Thoracic aorta (tissue), 2 donors: ENCODE measurements around the gene USP4. TPM values are rescaled to one million over a fixed set of nuclear protein-coding genes. Genes with fewer than 3 reads are reported as not detected.
A peak's percentile ranks its signal among the peaks of the same experiment; 100 is the strongest.

Source experiments
- ATAC-seq: fragments of 150-250 bp; one replicate; pipeline ENCODE4 v1.8.0; 2017; ENCODE audit warnings: low read depth; ENCODE audit not compliant: insufficient number of reproducible peaks, low FRiP score
- DNase-seq: peaks from one replicate; pipeline ENCODE4 v3.0.0-alpha.2; 2020; ENCODE audit warnings: low spot score
- H3K27ac ChIP-seq, 2 donors: fragments of 200-600 bp; sonication (generic); 1 replicate in 1 of 2; 2 replicates in 1 of 2; pipeline ENCODE4 v1.5.1; 2016; ENCODE audit warnings: mild to moderate bottlenecking in 2 of 2, moderate library complexity in 2 of 2
- H3K27me3 ChIP-seq: fragments of 200-600 bp; sonication (generic); replicated peaks from 2 replicates; pipeline ENCODE4 v1.6.0; 2016; ENCODE audit warnings: mild to moderate bottlenecking; ENCODE audit not compliant: insufficient read depth
- H3K36me3 ChIP-seq: fragments of 200-600 bp; sonication (generic); one replicate; pipeline ENCODE4 v1.5.1; 2016
- H3K4me1 ChIP-seq, 2 donors: fragments of 200-600 bp; sonication (generic); 1 replicate in 1 of 2; 2 replicates in 1 of 2; pipeline versions ENCODE4 v1.5.1 to v1.6.0; 2016; ENCODE audit warnings: low read depth in 2 of 2, mild to moderate bottlenecking in 1 of 2; ENCODE audit not compliant: control insufficient read depth in 1 of 2
- H3K4me3 ChIP-seq: fragments of 200-600 bp; sonication (generic); 2 replicates; pipeline ENCODE4 v1.5.1; 2016; ENCODE audit warnings: mild to moderate bottlenecking
- H3K9me3 ChIP-seq: fragments of 200-600 bp; sonication (generic); 2 replicates; pipeline ENCODE4 v1.5.1; 2016
- CTCF ChIP-seq: fragments of 200-600 bp; sonication (generic); IDR thresholded peaks from one replicate; pipeline ENCODE4 v1.5.1; 2019; ENCODE audit warnings: antibody characterized with exemption
- total RNA-seq, 2 donors: library from RNA; depleted of rRNA; stranded (reverse); fragments of >200 nt; gene quantifications; one replicate each; pipeline versions ENCODE4 v1.1.0 to v1.2.3, GENCODE V29; 2016

Gene USP4
- total RNA-seq, 2 donors from 2014 or later, result 41.2 to 74.1 TPM

GRCh38 chr3:49370585-49371290 is 30.9 kb upstream of the USP4 start:
- no peak overlapping the region for H3K27ac ChIP-seq

GRCh38 chr3:49362561-49362960 is 22.7 kb upstream of the USP4 start:
- Histone ChIP-seq H3K9me3 (no peaks in the 10 kb centered on the region), H3K27me3 (no peaks in the 10 kb centered on the region), H3K27ac (no peak overlapping the region), H3K4me1 (peaks cover 8 to 14% of the 10 kb centered on the region in 2 donors), H3K4me3 (no peak overlapping the region), H3K36me3 (peaks cover 60% of the 10 kb centered on the region)
- no peak for TF ChIP-seq CTCF
- no peak for DNase-seq
- no peak for ATAC-seq

More at GRCh38 chr3:49370585-49371290, 30.9 kb upstream of the USP4 start:
- Histone ChIP-seq H3K27me3 (no peaks in the 10 kb centered on the region), H3K36me3 (peaks cover 55% of the 10 kb centered on the region), H3K4me1 (peaks cover 0 to 6% of the 10 kb centered on the region in 2 donors), H3K9me3 (no peaks in the 10 kb centered on the region), H3K4me3 (no peak overlapping the region)
- no peak for TF ChIP-seq CTCF
- ATAC-seq (no peak), DNase-seq (no peak)

DNA sequence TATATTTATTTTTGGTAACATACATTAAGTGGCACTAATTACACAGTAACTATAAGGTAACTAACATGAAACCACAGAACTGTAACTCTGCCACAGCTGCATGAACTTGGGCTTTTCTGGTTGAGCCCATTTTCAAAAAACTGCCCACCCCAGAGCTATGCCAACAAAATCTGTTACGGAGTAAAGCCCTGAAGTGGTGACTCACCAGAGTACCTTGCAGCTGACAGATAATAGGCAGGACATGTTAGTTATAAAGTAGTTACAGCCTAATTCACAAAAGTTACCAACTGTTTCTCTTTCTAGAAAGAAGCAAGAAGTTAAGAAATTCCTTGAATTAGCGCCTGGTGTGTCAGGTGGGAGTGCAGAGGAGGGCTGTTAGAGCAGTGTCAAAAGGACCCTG is 19.8 kb upstream of the USP4 start:
- peaks cover 8 to 39% of the 10 kb centered on the region in 2 donors for H3K4me1 ChIP-seq
- H3K9me3 ChIP-seq, result no peaks in the 10 kb centered on the region
- no peak overlapping the region for H3K4me3 ChIP-seq
- TF ChIP-seq CTCF, result no peak
- H3K27ac ChIP-seq, result peak overlapping the region; percentile 89 to 96
- peaks cover 42% of the 10 kb centered on the region for H3K36me3 ChIP-seq
- H3K27me3 ChIP-seq, result no peaks in the 10 kb centered on the region
- DNase-seq (no peak), ATAC-seq (no peak)

GRCh38 chr3:49358884-49359225 is 19.0 kb upstream of the USP4 start:
- Histone ChIP-seq H3K27me3 (no peaks in the 10 kb centered on the region), H3K4me1 (peaks cover 8 to 39% of the 10 kb centered on the region in 2 donors)

More at GRCh38 chr3:49358884-49359225, 19.0 kb upstream of the USP4 start:
- Histone ChIP-seq H3K27ac (peak overlapping the region; percentile 89 to 96), H3K9me3 (no peaks in the 10 kb centered on the region), H3K4me3 (peak overlapping the region; percentile 89), H3K36me3 (peaks cover 38% of the 10 kb centered on the region)
- DNase-seq, result no peak
- TF ChIP-seq CTCF, result no peak
- ATAC-seq, result no peak
